Right atrium auricular region (tissue), 2 donors: ENCODE results near the gene TRPM1. TPM values are rescaled to one million over a fixed set of nuclear protein-coding genes. Genes with fewer than 3 reads are reported as not detected.

Experiments
- DNase-seq: peaks from one replicate; pipeline ENCODE4 v3.0.0-alpha.2; 2019; ENCODE audit warnings: low spot score
- H3K27ac ChIP-seq, 2 donors: fragments of 200-600 bp; sonication (generic); 1 replicate in 1 of 2; 2 replicates in 1 of 2; pipeline ENCODE4 v1.5.1; 2016 to 2019
- H3K27me3 ChIP-seq, 2 donors: fragments of 200-600 bp; sonication (generic); one replicate each; pipeline versions ENCODE4 v1.5.1 to v1.6.0; 2017 to 2019
- H3K36me3 ChIP-seq: fragments of 200-600 bp; sonication (generic); one replicate; pipeline ENCODE4 v1.5.1; 2016
- H3K4me1 ChIP-seq, 2 donors: fragments of 200-600 bp; sonication (generic); one replicate each; pipeline versions ENCODE4 v1.5.1 to v1.6.0; 2017 to 2019
- H3K4me3 ChIP-seq, 2 donors: fragments of 200-600 bp; sonication (generic); 1 replicate in 1 of 2; 2 replicates in 1 of 2; pipeline ENCODE4 v1.5.1; 2017 to 2019; ENCODE audit warnings: mild to moderate bottlenecking in 1 of 2, moderate library complexity in 1 of 2
- H3K9me3 ChIP-seq, 2 donors: fragments of 200-600 bp; sonication (generic); one replicate each; pipeline ENCODE4 v1.5.1; 2019
- total RNA-seq, 2 donors: library from RNA; depleted of rRNA; stranded (reverse); fragments of >200 nt; gene quantifications; one replicate each; pipeline ENCODE4 v1.1.0, GENCODE V29; 2016
- TF ChIP-seq, protein P1 (sequence below), 2 donors: fragments of 200-600 bp; sonication (generic); IDR thresholded peaks; one replicate each; pipeline ENCODE4 v1.5.1; 2019; ENCODE audit warnings: antibody characterized with exemption in 2 of 2

The TRPM1 gene
- total RNA-seq, 2 donors from 2014 or later = not detected

DNA sequence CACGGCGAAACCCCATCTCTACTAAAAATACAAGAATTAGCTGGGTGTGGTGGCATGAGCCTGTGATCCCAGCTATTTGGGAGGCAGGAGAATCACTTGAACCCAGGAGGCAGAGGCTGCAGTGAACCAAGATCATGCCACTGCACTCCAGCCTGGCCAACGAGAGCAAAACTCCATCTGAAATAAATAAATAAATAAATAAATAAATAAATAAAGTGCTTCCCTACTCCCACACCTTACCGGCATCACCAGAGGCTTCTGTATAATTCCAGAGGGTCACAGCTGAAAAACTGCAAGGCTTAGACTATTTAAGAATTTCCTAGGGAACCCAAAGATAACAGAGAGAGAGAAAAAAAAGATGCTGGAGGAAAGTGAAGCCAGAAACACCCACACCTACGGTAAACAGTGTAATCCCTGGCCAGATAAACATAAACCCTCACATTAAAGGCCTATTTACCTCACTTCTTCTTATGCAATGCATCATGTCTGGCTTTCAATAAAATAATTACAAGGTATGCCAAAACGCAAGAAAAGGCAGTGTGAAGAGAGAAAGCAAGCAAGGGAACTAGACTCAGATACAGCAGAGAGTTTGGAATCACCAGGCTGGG, 15.0 kb upstream of the TRPM1 start:
- Histone ChIP-seq H3K27ac (no peak overlapping the region), H3K36me3 (no peaks in the 10 kb centered on the region), H3K27me3 (no peaks in the 10 kb centered on the region), H3K4me3 (no peak overlapping the region), H3K9me3 (peaks cover 0 to 20% of the 10 kb centered on the region in 2 donors), H3K4me1 (no peaks in the 10 kb centered on the region)
- DNase-seq = peak; percentile 52
- TF ChIP-seq, protein P1, sequence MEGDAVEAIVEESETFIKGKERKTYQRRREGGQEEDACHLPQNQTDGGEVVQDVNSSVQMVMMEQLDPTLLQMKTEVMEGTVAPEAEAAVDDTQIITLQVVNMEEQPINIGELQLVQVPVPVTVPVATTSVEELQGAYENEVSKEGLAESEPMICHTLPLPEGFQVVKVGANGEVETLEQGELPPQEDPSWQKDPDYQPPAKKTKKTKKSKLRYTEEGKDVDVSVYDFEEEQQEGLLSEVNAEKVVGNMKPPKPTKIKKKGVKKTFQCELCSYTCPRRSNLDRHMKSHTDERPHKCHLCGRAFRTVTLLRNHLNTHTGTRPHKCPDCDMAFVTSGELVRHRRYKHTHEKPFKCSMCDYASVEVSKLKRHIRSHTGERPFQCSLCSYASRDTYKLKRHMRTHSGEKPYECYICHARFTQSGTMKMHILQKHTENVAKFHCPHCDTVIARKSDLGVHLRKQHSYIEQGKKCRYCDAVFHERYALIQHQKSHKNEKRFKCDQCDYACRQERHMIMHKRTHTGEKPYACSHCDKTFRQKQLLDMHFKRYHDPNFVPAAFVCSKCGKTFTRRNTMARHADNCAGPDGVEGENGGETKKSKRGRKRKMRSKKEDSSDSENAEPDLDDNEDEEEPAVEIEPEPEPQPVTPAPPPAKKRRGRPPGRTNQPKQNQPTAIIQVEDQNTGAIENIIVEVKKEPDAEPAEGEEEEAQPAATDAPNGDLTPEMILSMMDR (IDR thresholded peaks at IDR 0.05) = no peak

DNA sequence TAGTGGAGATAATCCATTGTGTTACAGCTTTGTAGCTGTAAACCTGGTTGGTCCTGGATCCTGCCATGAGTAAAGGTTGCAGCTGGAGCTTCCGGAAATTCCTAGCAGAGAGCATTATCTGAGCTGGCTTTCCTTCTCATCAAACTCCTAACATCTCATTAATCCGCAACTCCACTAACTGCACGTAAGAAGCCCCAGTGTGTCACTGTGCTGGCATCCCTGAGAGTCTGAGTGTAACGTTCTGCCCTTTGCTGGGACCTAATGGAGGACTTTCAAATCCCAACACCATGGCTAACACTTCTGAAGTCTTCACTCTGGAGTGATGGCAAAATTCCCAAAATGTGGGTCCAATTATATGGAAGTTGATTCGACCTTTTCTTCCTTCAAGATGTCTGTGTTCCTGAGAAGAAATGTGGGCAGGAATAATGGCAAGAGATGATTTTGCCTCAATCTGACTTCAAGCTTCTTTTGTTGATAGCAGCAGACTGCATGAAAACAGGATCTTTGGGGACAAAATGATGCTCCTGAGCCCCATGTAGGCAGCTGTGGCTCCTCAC, 9.6 kb upstream of the TRPM1 start:
- Histone ChIP-seq H3K4me1 (no peaks in the 10 kb centered on the region), H3K4me3 (no peak overlapping the region), H3K27ac (no peak overlapping the region), H3K27me3 (no peaks in the 10 kb centered on the region), H3K36me3 (no peaks in the 10 kb centered on the region), H3K9me3 (peaks cover 0 to 16% of the 10 kb centered on the region in 2 donors)
- TF ChIP-seq, protein P1 (IDR thresholded peaks at IDR 0.05) = no peak
- no peak for DNase-seq

DNA sequence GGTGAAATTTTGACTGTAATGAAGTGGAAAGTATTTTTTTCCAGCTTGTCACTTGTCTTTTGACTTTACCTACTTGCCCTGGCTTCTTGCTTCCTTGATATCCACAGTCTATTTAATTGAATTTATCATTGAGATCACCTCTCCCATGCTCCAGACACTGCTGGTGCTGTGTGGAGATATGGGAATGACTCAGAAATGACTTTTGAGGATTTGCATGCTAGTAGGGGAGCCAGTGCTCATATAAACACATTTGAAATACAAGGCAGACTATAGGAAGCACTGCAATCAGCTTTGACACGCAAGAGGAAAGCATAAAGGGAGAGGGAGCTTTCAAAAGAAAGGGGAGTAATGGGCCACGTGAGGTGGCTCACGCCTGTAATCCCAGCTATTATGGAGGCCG, 7.3 kb upstream of the TRPM1 start:
- Histone ChIP-seq H3K36me3 (no peaks in the 10 kb centered on the region), H3K27me3 (no peaks in the 10 kb centered on the region), H3K27ac (no peak overlapping the region), H3K4me1 (no peaks in the 10 kb centered on the region), H3K9me3 (peaks cover 0 to 1% of the 10 kb centered on the region in 2 donors), H3K4me3 (no peak overlapping the region)
- no peak for DNase-seq
- TF ChIP-seq, protein P1 (IDR thresholded peaks at IDR 0.05) = no peak

DNA sequence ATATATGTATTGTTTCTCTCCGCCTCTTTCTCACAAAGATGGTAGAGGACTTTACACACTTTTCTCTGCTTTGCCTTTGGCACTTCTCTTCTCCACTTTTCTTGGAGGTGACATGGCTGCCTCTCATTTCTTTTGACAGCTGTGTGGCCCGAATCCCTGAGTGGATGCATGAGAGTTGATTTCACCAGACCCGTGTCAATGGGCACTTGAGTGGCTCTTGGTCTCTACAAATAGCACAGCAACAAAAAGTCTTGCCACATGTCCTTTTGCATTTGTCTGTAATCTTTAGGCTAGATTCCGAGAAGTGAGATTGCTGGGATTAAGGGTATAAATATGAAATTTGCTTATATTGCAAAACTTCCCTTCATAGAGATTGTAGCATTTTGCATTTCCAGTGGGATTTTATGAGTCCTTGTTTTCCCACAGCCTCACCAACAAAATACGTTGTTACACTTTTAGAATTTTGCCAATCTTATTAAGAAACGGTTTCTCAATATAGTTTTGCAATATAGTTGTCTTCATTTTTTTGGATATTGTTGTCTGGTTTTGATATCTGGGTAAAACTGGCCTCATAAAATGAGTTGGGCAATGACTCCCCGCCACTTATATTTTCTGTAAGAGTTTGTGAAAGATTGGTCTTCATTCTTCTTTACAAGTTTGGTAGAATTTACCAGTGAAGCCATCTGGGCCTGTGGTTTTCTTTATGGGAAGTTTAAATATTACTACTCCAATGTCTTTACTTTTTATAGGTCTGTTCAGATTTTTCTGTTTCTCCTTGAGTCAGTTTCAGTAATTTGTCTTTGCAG, 5.2 kb upstream of the TRPM1 start:
- no peak overlapping the region for H3K4me3 ChIP-seq
- H3K27me3 ChIP-seq = no peaks in the 10 kb centered on the region
- no peaks in the 10 kb centered on the region for H3K4me1 ChIP-seq
- no peaks in the 10 kb centered on the region for H3K9me3 ChIP-seq
- H3K27ac ChIP-seq = no peak overlapping the region
- no peaks in the 10 kb centered on the region for H3K36me3 ChIP-seq
- TF ChIP-seq, protein P1 (IDR thresholded peaks at IDR 0.05) = no peak
- peak; percentile 26 for DNase-seq

DNA sequence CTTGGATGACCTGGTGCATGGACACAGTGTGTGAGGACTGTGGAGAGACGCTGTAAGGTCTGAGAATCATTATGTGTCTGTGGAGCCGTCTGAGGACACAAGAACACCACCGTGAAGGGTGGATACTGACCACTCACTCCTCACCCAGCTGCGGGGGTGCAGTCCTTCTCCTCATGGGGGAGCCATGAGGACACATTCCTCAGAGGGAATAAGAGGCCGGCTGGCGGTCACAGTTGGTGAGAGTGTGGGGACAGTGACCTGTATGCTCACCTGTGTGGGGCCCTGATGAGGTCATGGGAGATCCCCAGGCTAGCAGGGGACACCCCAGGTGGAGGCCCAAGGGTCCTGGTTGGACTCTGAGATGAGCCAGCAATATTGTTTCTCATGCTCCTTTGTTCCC, 2.5 kb upstream of the TRPM1 start:
- TF ChIP-seq, protein P1 (IDR thresholded peaks at IDR 0.05) = no peak
- peak; percentile 43 for DNase-seq
- H3K4me3 ChIP-seq = no peak overlapping the region
- no peaks in the 10 kb centered on the region for H3K36me3 ChIP-seq
- no peaks in the 10 kb centered on the region for H3K4me1 ChIP-seq
- no peak overlapping the region for H3K27ac ChIP-seq
- H3K27me3 ChIP-seq = no peaks in the 10 kb centered on the region
- H3K9me3 ChIP-seq = no peaks in the 10 kb centered on the region
